K562 (cell line): Measurements from ENCODE around the gene ACBD3. TPM values are rescaled to one million over a fixed set of nuclear protein-coding genes. Genes with fewer than 3 reads are reported as not detected.

Source experiments
- ATAC-seq: fragments of 200-7000 bp; cut with Tn5 transposase; 3 replicates; pipeline ENCODE4 v1.9.1; 2020; ENCODE audit warnings: moderate library complexity
- BruUV-seq: library from RNA; stranded (reverse); fragments of 400-500 nt; replicated peaks from 2 replicates; lab custom pipeline; 2021; lab: Mats Ljungman, UMichigan
- CTCF ChIA-PET: fragments of 300-600 bp; formaldehyde crosslinking; extraction: SDS; loops from one replicate; lab custom pipeline; 2021; ENCODE audit warnings: low intra/inter-chr PET ratio; lab: Yijun Ruan, JAX
- POLR2A ChIA-PET: fragments of 300-600, 350-650 bp; sonication (Branson Sonifier 250); formaldehyde crosslinking; extraction: SDS; loops from one replicate; lab custom pipeline; 2021; ENCODE audit warnings: antibody characterized with exemption, inconsistent platforms; lab: Yijun Ruan, JAX
- DNase-seq, 4 experiments: peaks; one replicate each; pipeline versions ENCODE4 v3.0.0 to v3.0.0-alpha.2; 2011 to 2018; ENCODE audit warnings: low spot score in 3 of 4, mixed read lengths in 3 of 4; ENCODE audit errors: extremely low read depth in 1 of 4
- FAIRE-seq: peaks from 2 replicates; lab custom pipeline; 2011; peaks lifted over from hg19 to GRCh38; lab: Jason Lieb, UNC
- H2AFZ ChIP-seq: 2 replicates; pipeline ENCODE4 v1.6.0; 2011; ENCODE audit warnings: low read depth, low read length, control low read depth, inconsistent platforms
- H3K27ac ChIP-seq: fragments of 200-600 bp; 3 replicates; pipeline ENCODE4 v1.8.0; 2011; ENCODE audit warnings: low read depth, mild to moderate bottlenecking, control low read depth, inconsistent platforms, low read length, moderate library complexity, mixed read lengths; ENCODE audit errors: extremely low read depth
- H3K27me3 ChIP-seq, 2 experiments: fragments of 300-600 bp in 1 of 2; 2 replicates in 1 of 2; 3 replicates in 1 of 2; pipeline versions ENCODE4 v1.6.0 to v1.8.0; 2011; ENCODE audit warnings: inconsistent platforms in 2 of 2, low read length in 2 of 2, mild to moderate bottlenecking in 1 of 2, mixed read lengths in 1 of 2, moderate library complexity in 1 of 2; ENCODE audit not compliant: control insufficient read depth in 2 of 2, insufficient read depth in 2 of 2
- H3K36me3 ChIP-seq: fragments of 300-600 bp; 3 replicates; pipeline ENCODE4 v1.8.0; 2011; ENCODE audit warnings: mild to moderate bottlenecking, low read length, inconsistent platforms; ENCODE audit not compliant: control insufficient read depth, insufficient read depth
- H3K4me1 ChIP-seq, 2 experiments: fragments of 200-600 bp in 1 of 2; replicated peaks in 1 of 2; 2 replicates in 1 of 2; 3 replicates in 1 of 2; pipeline versions ENCODE4 v1.5.1 to v1.8.0; 2011; ENCODE audit warnings: inconsistent platforms in 2 of 2, low read length in 2 of 2, mild to moderate bottlenecking in 1 of 2, mixed read lengths in 1 of 2, moderate library complexity in 1 of 2; ENCODE audit not compliant: control insufficient read depth in 2 of 2, insufficient read depth in 2 of 2
- H3K4me2 ChIP-seq: 2 replicates; pipeline ENCODE4 v1.6.1; 2011; ENCODE audit warnings: low read length, control low read depth, inconsistent platforms, mixed read lengths; ENCODE audit not compliant: insufficient read depth
- H3K4me3 ChIP-seq: fragments of 200-600 bp; sonication (generic), shearing (Covaris generic); 2 replicates; pipeline ENCODE4 v1.5.1; 2016; ENCODE audit warnings: control low read depth, inconsistent platforms
- H3K79me2 ChIP-seq: fragments of 200-600 bp; 3 replicates; pipeline ENCODE4 v1.8.0; 2011; ENCODE audit warnings: low read length, inconsistent platforms; ENCODE audit not compliant: control insufficient read depth, insufficient read depth
- H3K9ac ChIP-seq, 2 experiments: 2 replicates each; pipeline versions ENCODE4 v1.6.0 to v1.6.1; 2011; ENCODE audit warnings: low read depth in 2 of 2, low read length in 2 of 2, control low read depth in 1 of 2, inconsistent platforms in 1 of 2, mild to moderate bottlenecking in 1 of 2, mixed read lengths in 1 of 2; ENCODE audit not compliant: insufficient read depth in 1 of 2
- H3K9me1 ChIP-seq: one replicate; pipeline ENCODE4 v1.6.0; 2011; ENCODE audit warnings: inconsistent platforms, mild to moderate bottlenecking, low read length, moderate library complexity; ENCODE audit not compliant: control insufficient read depth, insufficient read depth
- H3K9me3 ChIP-seq: replicated peaks from 2 replicates; pipeline ENCODE4 v1.5.1; 2011; ENCODE audit warnings: low read depth, low read length, inconsistent platforms; ENCODE audit not compliant: control insufficient read depth, insufficient read depth
- H4K20me1 ChIP-seq: replicated peaks from 2 replicates; pipeline ENCODE4 v1.6.1; 2011; ENCODE audit warnings: low read length, inconsistent platforms, mixed read lengths; ENCODE audit not compliant: control insufficient read depth, insufficient read depth
- CBFA2T3 ChIP-seq: fragments of 450-650 bp; IDR thresholded peaks from 2 replicates; pipeline ENCODE4 v1.6.1; 2017
- CTCF ChIP-seq, 3 experiments: IDR thresholded peaks in 2 of 3; conservative IDR thresholded peaks in 1 of 3; 2 replicates each; pipeline ENCODE4 v1.5.1; 2011 to 2012; ENCODE audit warnings: low read length in 3 of 3, mild to moderate bottlenecking in 3 of 3, control low read depth in 2 of 3, improper control_type of control experiment in 1 of 3, inconsistent platforms in 1 of 3, low read depth in 1 of 3, mixed read lengths in 1 of 3, moderate library complexity in 1 of 3; ENCODE audit not compliant: insufficient read depth in 2 of 3
- E2F8 ChIP-seq: fragments of 450-650 bp; IDR thresholded peaks from 2 replicates; pipeline ENCODE4 v1.7.1; 2018; ENCODE audit warnings: mild to moderate bottlenecking, low read depth; ENCODE audit not compliant: partially characterized antibody
- REST ChIP-seq, 2 experiments: fragments of 450-650 bp; formaldehyde crosslinking in 1 of 2; IDR thresholded peaks; 2 replicates each; pipeline versions ENCODE4 v1.4.0 to v1.6.1; 2014 to 2020; ENCODE audit warnings: mild to moderate bottlenecking in 2 of 2, borderline replicate concordance in 1 of 2, low read depth in 1 of 2
- ZNF764 ChIP-seq: fragments of 250-450 bp; sonication (Bioruptor Pico); IDR thresholded peaks from 2 replicates; pipeline ENCODE4 v1.4.0; 2020; ENCODE audit warnings: low read depth, mild to moderate bottlenecking, moderate library complexity
- WGBS: fragments of 100-300 bp; shearing (Covaris generic); methylation state at CpG from one replicate; pipeline ENCODE4 v1.1.6; 2016; ENCODE audit warnings: low coverage, mixed read lengths; ENCODE audit not compliant: insufficient coverage; ENCODE audit errors: missing lambda C conversion rate; 5-methylcytosine and 5-hydroxymethylcytosine counted together
- in situ Hi-C: fragments of 300-500 bp; cut with MboI; formaldehyde crosslinking; loops from 4 replicates; pipeline ENCODE4 v1.15.0; 2018; ENCODE audit warnings: inconsistent platforms, mixed read lengths
- intact Hi-C: fragments of 100-400 bp; cut with micrococcal nuclease; formaldehyde crosslinking; loops from 2 replicates; pipeline ENCODE4 v1.14.2; 2022
- polyA plus RNA-seq, 8 experiments: library from polyadenylated mRNA; depleted of rRNA in 4 of 8; stranded (reverse) in 5 of 8; unstranded in 3 of 8; fragments of >200 nt; fragmentation: Nextera tagmentation in 2 of 8; fragmentation: Illumina TruSeq in 1 of 8; extraction: Ambion mirVana in 2 of 8; extraction: Trizol in 1 of 8; gene quantifications; 2 replicates each; pipeline versions ENCODE4 v1.2.1 to v1.2.3, GENCODE V29; 2011 to 2014; ENCODE audit warnings: inconsistent platforms in 1 of 8, missing spikeins in 1 of 8
- total RNA-seq, 7 experiments: library from RNA; depleted of rRNA in 6 of 7; stranded (reverse); fragments of >200 nt in 6 of 7; fragmentation: Illumina TruSeq in 2 of 7; extraction: Trizol in 2 of 7; gene quantifications; 2 replicates each; pipeline versions ENCODE4 v1.2.1 to v1.2.3, GENCODE V29; 2011 to 2021; ENCODE audit warnings: low replicate concordance in 1 of 7

The ACBD3 gene
- total and polyA plus RNA-seq, 9 of the 15 experiments (the other 6 are each of a cell fraction or from before 2014, with no cell fraction given): 11.1 to 36.7 (median 26.9) TPM

GRCh38 chr1:226107471-226108460 is 78.8 kb downstream of the ACBD3 start:
- CTCF ChIA-PET: no interaction called here
- Histone ChIP-seq H3K27ac (no peak overlapping the region), H3K27me3 (no peaks in the 10 kb centered on the region), H3K4me1 (peaks cover 38 to 49% of the 10 kb centered on the region in 2 experiments), H2AFZ (peak overlapping the region; percentile 22; the same call in 1 of the 2 replicates), H3K79me2 (no peaks in the 10 kb centered on the region), H3K4me2 (no peak overlapping the region), H3K36me3 (no peaks in the 10 kb centered on the region), H3K9ac (no peak overlapping the region), H4K20me1 (peaks cover 11% of the 10 kb centered on the region; the same call in 1 of the 2 replicates), H3K9me3 (no peaks in the 10 kb centered on the region), H3K4me3 (no peak overlapping the region), H3K9me1 (peaks cover 3% of the 10 kb centered on the region)
- DNase-seq: peak in 2 of 4 experiments; percentile 59 to 61
- peak; percentile 10 for ATAC-seq
- intact Hi-C loops: no loop called here
- WGBS: 33% methylated on average over 3 of the region's 3 CpGs
- in situ Hi-C loops: no loop called here
- POLR2A ChIA-PET: interaction anchor here (0.7 to 1.5 kb wide), 6 partner anchors 9 to 108 kb away, joined by 3 to 5 read pairs (median 3); partner anchors contain the start of genes H3-3A and SDE2
- no peak for FAIRE-seq
- BruUV-seq: no TSS peak
- TF ChIP-seq CTCF (IDR thresholded peaks at IDR 0.05 in 2 of 3, conservative IDR thresholded peaks at IDR 0.05 in 1 of 3; ENCODE audit: insufficient read depth in 2 of 3, low read depth in 1 of 3, low read length in 3 of 3): peak; percentile 32 to 56 (median 35); a peak in 4 of 6 replicates
- TF ChIP-seq ZNF764 (CRISPR knock-in tag): no peak
- TF ChIP-seq CBFA2T3: no peak
- no peak for TF ChIP-seq E2F8
- TF ChIP-seq REST (IDR thresholded peaks at IDR 0.05; ENCODE audit: borderline replicate concordance): peak; percentile 37; the same call in 1 of the 2 replicates
- no peak for TF ChIP-seq REST (CRISPR knock-in tag; IDR thresholded peaks at IDR 0.05; ENCODE audit: low read depth)
